Measurements from ENCODE around the gene MACROD1.
A peak's percentile ranks its signal among the peaks of the same experiment; 100 is the strongest.

Gene MACROD1

DNA sequence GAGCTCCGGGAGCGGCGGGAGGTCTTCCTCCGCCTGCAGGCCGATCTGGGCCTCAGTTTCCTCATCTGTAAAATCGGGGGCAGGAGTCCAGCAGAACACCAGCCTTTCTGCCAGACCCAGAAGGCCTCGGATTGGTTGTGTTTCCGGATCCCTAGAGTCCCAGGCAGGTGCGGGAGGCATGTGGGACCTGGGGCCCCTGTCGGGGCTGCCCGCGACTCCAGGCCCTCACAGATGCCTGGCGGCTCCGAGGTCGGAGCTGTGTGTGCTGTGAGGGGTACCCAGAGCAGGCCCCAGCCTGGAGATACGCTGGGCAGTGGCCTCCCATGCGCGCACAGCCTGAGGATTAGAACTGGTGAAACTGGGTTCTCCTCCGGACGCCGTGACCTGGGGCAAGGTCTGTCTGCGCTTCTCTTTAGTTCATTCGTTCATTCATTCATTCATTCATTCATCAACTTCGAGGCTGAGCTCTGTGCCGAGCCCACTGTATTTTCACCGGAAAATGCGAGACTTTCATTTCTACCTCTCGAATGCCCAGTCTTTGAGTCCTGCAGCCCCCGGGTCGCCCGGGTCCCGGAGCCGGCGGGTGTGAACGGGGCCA is 105.6 kb downstream of the MACROD1 start:
- H3K4me3 ChIP-seq (ENCODE audit: low read depth, low read length): peak overlapping the region; percentile 47
- TF ChIP-seq, protein P1, sequence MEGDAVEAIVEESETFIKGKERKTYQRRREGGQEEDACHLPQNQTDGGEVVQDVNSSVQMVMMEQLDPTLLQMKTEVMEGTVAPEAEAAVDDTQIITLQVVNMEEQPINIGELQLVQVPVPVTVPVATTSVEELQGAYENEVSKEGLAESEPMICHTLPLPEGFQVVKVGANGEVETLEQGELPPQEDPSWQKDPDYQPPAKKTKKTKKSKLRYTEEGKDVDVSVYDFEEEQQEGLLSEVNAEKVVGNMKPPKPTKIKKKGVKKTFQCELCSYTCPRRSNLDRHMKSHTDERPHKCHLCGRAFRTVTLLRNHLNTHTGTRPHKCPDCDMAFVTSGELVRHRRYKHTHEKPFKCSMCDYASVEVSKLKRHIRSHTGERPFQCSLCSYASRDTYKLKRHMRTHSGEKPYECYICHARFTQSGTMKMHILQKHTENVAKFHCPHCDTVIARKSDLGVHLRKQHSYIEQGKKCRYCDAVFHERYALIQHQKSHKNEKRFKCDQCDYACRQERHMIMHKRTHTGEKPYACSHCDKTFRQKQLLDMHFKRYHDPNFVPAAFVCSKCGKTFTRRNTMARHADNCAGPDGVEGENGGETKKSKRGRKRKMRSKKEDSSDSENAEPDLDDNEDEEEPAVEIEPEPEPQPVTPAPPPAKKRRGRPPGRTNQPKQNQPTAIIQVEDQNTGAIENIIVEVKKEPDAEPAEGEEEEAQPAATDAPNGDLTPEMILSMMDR (conservative IDR thresholded peaks at IDR 0.05; ENCODE audit: low read depth, low read length): no peak
- DNase-seq (ENCODE audit: low read depth): no peak

DNA sequence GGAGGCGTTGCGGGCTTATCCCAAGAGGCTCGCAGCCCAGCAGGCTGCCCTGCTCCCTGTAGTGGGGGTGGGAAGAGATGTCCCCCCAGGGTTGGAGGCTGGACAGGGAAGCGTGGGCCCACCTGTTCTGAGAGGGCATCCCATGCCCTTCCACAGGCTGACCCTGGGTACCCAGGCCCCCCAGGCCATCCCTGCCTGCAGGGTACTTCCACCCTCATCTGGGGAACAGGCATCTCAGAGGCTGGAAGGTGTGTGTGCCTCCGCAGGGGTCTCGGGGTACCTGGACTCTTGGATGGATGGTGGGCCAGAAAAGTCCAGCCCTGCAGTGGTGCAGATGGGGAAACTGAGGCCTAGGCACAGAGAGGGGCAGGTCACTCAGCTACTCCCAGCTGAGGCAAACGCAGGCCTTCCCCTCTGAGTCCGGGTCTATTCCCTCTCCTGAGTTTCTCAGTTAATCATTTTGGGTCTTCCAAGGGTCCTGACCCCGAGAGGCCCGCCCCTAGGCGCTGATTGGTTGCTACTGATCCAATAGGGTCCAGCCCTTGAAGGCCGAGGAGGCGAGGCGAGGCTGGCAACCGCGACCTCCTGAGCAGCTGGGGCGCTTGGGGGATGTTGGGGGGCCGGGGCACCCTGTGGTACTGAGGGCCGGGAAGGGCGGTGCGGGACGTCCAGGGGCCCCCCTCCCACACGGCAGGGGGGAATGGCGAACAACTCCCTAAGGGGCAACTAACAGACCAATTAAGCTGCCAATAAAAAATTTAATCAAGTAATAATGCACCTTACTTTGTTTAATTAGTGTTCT is 106.4 kb downstream of the MACROD1 start:
- DNase-seq (ENCODE audit: low read depth): no peak
- no peak overlapping the region for H3K4me3 ChIP-seq (ENCODE audit: low read depth, low read length)
- TF ChIP-seq, protein P1 (conservative IDR thresholded peaks at IDR 0.05; ENCODE audit: low read depth, low read length): no peak

DNA sequence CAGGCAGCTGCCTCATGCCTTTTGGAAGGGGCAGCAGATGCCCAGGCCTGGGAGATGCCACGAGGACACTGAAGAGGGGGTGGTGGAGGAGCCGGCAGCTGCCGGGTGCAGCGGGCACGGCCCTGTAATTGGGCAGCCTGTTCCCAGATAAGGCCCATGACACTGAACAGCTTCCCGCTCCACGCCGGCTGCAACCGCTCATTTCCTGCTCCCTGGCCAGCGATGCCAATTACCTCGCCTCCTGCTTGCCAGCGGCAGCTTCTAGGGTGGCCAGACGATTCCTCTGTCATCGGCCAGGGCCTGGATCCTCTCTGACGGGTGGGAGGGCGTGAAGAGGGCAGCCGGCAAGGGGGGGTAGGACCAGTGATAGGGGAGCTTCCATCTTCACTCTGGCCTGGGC is 107.4 kb downstream of the MACROD1 start:
- no peak overlapping the region for H3K4me3 ChIP-seq (ENCODE audit: low read depth, low read length)
- TF ChIP-seq, protein P1 (conservative IDR thresholded peaks at IDR 0.05; ENCODE audit: low read depth, low read length): no peak
- DNase-seq (ENCODE audit: low read depth): no peak

DNA sequence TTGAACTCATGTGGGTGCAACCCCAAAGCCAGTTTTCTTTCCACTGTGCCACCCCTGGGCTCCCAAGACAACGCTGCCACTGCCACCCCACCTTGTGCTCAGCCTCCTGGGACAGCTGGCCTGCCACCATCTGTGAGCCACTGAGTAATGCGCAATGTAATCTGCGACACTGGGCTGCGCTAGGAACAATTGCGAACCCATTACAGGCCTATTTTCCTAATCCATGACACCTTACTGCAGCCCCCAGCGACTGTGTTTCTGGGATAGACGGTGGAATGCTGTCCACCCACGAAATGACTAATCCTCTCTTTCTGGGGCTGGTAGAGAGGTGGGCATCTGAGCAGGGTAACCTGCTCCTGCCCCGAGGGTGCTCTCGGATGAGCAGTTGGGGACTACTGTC is 108.0 kb downstream of the MACROD1 start:
- TF ChIP-seq, protein P1 (conservative IDR thresholded peaks at IDR 0.05; ENCODE audit: low read depth, low read length): no peak
- no peak overlapping the region for H3K4me3 ChIP-seq (ENCODE audit: low read depth, low read length)
- no peak for DNase-seq (ENCODE audit: low read depth)

DNA sequence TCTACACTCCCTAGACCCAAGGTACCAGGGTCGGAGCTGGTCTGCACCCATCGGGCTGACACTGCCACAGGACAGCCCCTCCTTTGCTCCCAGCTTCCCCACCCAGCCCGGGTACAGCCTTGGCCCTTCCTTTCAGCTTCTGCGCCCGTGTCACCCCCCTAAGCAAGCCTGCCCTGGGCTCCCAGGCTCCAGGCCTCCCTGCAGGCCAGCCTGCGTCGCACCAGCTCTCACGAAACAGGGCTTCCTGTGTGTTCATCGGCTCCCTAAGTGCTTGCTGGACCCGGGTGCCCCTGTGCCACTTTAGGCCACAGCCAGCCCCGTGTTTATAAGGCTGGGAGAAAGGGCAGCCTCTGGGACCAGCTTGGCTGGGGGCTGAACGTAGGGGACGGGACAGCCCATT is 109.1 kb downstream of the MACROD1 start:
- DNase-seq (ENCODE audit: low read depth): no peak
- TF ChIP-seq, protein P1 (conservative IDR thresholded peaks at IDR 0.05; ENCODE audit: low read depth, low read length): no peak
- no peak overlapping the region for H3K4me3 ChIP-seq (ENCODE audit: low read depth, low read length)

DNA sequence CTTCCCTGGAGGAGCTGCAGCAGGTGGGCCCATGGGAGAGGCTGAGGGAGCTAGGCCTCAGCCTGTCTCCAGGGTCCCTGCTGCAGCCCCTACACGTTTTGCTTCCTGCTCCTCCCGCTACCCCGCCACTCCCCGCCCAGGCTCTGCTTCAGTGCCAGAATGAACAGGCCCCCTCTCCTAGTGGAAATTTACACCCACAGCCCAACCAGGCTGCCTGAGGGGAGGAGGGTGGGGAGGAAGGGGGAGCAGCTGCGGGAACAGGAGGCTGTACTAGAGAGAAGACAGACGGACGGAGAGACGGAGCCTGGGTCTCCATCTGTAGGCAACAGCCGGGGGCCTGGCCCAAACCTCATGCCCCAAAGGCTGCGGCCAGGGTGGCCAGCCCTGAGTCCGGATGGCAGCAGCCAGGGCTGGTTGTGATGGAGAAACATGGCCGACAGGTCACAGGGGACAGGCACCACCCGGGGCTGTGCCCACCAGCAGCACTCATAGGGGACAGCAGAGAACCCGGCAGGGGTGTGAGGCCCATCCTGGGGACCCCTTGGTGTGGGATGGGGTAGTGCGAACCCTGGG is 109.6 kb downstream of the MACROD1 start:
- TF ChIP-seq, protein P1 (conservative IDR thresholded peaks at IDR 0.05; ENCODE audit: low read depth, low read length): no peak
- DNase-seq (ENCODE audit: low read depth): no peak
- H3K4me3 ChIP-seq (ENCODE audit: low read depth, low read length): no peak overlapping the region

Measured in choroid plexus epithelial cell (primary cell).